GM20431 (cell line): Measurements from ENCODE around the gene ITCH.
"Not testable (repeated sequence)": the region's sequence is repeated elsewhere in the genome, so short reads cannot be mapped to it uniquely, and the experiment has no call there.

Experiments
- in situ Hi-C: fragments of 300-500 bp; cut with MseI, MboI; formaldehyde crosslinking; loops from one replicate; pipeline ENCODE4 v1.15.0; 2020; ENCODE audit warnings: low sequenced_read_pairs; ENCODE audit not compliant: unreplicated experiment

Gene ITCH

GRCh38 chr20:34363062-34363464 is at the start of gene ITCH:
Gene ITCH (plus strand): TSS chr20:34363273. CDS start chr20:34393812, 30,539 bp downstream.
- in situ Hi-C loops: no loop called here

GRCh38 chr20:34315236-34315635 is 47.8 kb upstream of the ITCH start:
- in situ Hi-C loops: loop anchor here (25.0 kb wide), 2 partner anchors 222 to 447 kb away; no protein-coding TSS in a partner anchor

GRCh38 chr20:34316196-34316814 is 46.8 kb upstream of the ITCH start:
- in situ Hi-C loops: loop anchor here (25.0 kb wide), 2 partner anchors 221 to 446 kb away; no protein-coding TSS in a partner anchor

- in situ Hi-C loops: loop anchor here (25.0 kb wide), 2 partner anchors 218 to 443 kb away; no protein-coding TSS in a partner anchor
Measured at GRCh38 chr20:34318609-34319443, 44.2 kb upstream of the ITCH start.

- in situ Hi-C loops: loop anchor here (25.0 kb wide), 2 partner anchors 216 to 441 kb away; no protein-coding TSS in a partner anchor
Measured at GRCh38 chr20:34320861-34321260, 42.2 kb upstream of the ITCH start.

- in situ Hi-C loops: loop anchor here (25.0 kb wide), 2 partner anchors 215 to 440 kb away; no protein-coding TSS in a partner anchor
Measured at GRCh38 chr20:34322267-34323105, 40.6 kb upstream of the ITCH start.

GRCh38 chr20:34324541-34324940 is 38.5 kb upstream of the ITCH start:
- in situ Hi-C loops: loop anchor here (25.0 kb wide), 2 partner anchors 213 to 438 kb away; no protein-coding TSS in a partner anchor

GRCh38 chr20:34328207-34328606 is 34.9 kb upstream of the ITCH start:
- in situ Hi-C loops: not testable (repeated sequence)

GRCh38 chr20:34328928-34329677 is 34.0 kb upstream of the ITCH start:
- in situ Hi-C loops: no loop called here

- in situ Hi-C loops: not testable (repeated sequence)
Measured at GRCh38 chr20:34330861-34331544, 32.1 kb upstream of the ITCH start.

- in situ Hi-C loops: no loop called here
Measured at GRCh38 chr20:34331838-34332237, 31.2 kb upstream of the ITCH start.

- in situ Hi-C loops: no loop called here
Measured at GRCh38 chr20:34332262-34332920, 30.7 kb upstream of the ITCH start.

GRCh38 chr20:34333786-34334185 is 29.3 kb upstream of the ITCH start:
- in situ Hi-C loops: no loop called here

GRCh38 chr20:34334654-34335407 is 28.2 kb upstream of the ITCH start:
- in situ Hi-C loops: no loop called here

GRCh38 chr20:34337544-34337943 is 25.5 kb upstream of the ITCH start:
- in situ Hi-C loops: no loop called here

GRCh38 chr20:34337982-34338726 is 24.9 kb upstream of the ITCH start:
- in situ Hi-C loops: no loop called here

GRCh38 chr20:34340726-34341125 is 22.3 kb upstream of the ITCH start:
- in situ Hi-C loops: not testable (repeated sequence)
